Stimulated activated CD8-positive, alpha-beta memory T cell treated with anti-CD3 and anti-CD28 coated beads, Interleukin-2, amount 100 ng/mL, for 48 hours (primary cell): ENCODE results near the gene NR2F1.
A peak's percentile ranks its signal among the peaks of the same experiment; 100 is the strongest.

Experiments
- DNase-seq, 2 donors: peaks; one replicate each; pipeline ENCODE4 v3.0.0-alpha.2; 2020; ENCODE audit warnings: low read depth in 2 of 2

The NR2F1 gene

GRCh38 chr5:93604644-93605515, 21.9 kb downstream of the NR2F1 start:
- DNase-seq: no peak

GRCh38 chr5:93606382-93606752, 23.3 kb downstream of the NR2F1 start:
- no peak for DNase-seq

- no peak for DNase-seq
Measured at GRCh38 chr5:93607367-93608258, 24.6 kb downstream of the NR2F1 start.

GRCh38 chr5:93608855-93609254, 25.8 kb downstream of the NR2F1 start:
- no peak for DNase-seq

GRCh38 chr5:93609762-93610161, 26.7 kb downstream of the NR2F1 start:
- DNase-seq: no peak

GRCh38 chr5:93610581-93611272, 27.7 kb downstream of the NR2F1 start:
- DNase-seq: no peak

GRCh38 chr5:93611273-93611975, 28.4 kb downstream of the NR2F1 start:
- no peak for DNase-seq

- DNase-seq: no peak
Measured at GRCh38 chr5:93611976-93612854, 29.2 kb downstream of the NR2F1 start.

GRCh38 chr5:93612855-93613243, 29.8 kb downstream of the NR2F1 start:
- DNase-seq: no peak

GRCh38 chr5:93616538-93617174, 33.6 kb downstream of the NR2F1 start:
- no peak for DNase-seq

GRCh38 chr5:93620487-93621326, 37.7 kb downstream of the NR2F1 start:
- DNase-seq: peak; percentile 46 to 47

GRCh38 chr5:93621327-93621798, 38.3 kb downstream of the NR2F1 start:
- no peak for DNase-seq

- DNase-seq: no peak
Measured at GRCh38 chr5:93622240-93622885, 39.3 kb downstream of the NR2F1 start.

GRCh38 chr5:93623153-93623552, 40.1 kb downstream of the NR2F1 start:
- no peak for DNase-seq

- no peak for DNase-seq
Measured at GRCh38 chr5:93626801-93627200, 43.8 kb downstream of the NR2F1 start.

- DNase-seq: no peak
Measured at GRCh38 chr5:93632327-93632726, 49.3 kb downstream of the NR2F1 start.

- DNase-seq: no peak
Measured at GRCh38 chr5:93635991-93636390, 53.0 kb downstream of the NR2F1 start.

- DNase-seq: no peak
Measured at GRCh38 chr5:93636837-93637236, 53.8 kb downstream of the NR2F1 start.
